ENCODE results near the gene PCNX3. TPM values are rescaled to one million over a fixed set of nuclear protein-coding genes. Genes with fewer than 3 reads are reported as not detected.

The PCNX3 gene
- total RNA-seq, 1 experiment from 2014 or later = 74.5 TPM

DNA sequence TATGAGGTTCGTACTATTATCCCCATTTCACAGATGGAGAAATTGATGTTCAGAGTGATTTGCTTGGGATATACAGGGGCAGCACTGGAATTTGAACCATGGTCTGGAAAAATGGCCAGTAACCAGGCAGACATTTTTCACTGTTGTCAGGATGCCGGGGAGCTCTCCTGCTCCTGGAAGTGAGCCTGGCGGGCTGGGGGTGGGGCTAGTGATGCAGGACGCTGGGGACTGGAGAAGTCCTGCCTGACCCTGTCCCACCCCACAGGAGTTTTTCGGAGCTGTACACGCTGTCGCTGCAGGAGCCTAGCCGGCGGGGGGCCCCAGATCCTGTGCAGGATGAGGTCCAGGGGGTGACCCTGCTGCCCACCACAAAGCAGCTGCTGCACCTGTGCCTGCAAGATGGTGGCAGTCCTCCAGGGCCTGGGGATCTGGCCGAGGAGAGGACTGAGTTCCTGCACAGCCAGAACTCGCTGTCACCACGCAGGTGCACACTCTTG is 33.5 kb downstream of the PCNX3 start:
- H3K4me1 ChIP-seq (ENCODE audit: control insufficient read depth, insufficient read depth, low read length) = peaks cover 21% of the 10 kb centered on the region
- POLR2A ChIA-PET = no interaction called here
- H3K27me3 ChIP-seq (ENCODE audit: control insufficient read depth, insufficient read depth, low read length) = no peaks in the 10 kb centered on the region
- TF ChIP-seq, protein P1, sequence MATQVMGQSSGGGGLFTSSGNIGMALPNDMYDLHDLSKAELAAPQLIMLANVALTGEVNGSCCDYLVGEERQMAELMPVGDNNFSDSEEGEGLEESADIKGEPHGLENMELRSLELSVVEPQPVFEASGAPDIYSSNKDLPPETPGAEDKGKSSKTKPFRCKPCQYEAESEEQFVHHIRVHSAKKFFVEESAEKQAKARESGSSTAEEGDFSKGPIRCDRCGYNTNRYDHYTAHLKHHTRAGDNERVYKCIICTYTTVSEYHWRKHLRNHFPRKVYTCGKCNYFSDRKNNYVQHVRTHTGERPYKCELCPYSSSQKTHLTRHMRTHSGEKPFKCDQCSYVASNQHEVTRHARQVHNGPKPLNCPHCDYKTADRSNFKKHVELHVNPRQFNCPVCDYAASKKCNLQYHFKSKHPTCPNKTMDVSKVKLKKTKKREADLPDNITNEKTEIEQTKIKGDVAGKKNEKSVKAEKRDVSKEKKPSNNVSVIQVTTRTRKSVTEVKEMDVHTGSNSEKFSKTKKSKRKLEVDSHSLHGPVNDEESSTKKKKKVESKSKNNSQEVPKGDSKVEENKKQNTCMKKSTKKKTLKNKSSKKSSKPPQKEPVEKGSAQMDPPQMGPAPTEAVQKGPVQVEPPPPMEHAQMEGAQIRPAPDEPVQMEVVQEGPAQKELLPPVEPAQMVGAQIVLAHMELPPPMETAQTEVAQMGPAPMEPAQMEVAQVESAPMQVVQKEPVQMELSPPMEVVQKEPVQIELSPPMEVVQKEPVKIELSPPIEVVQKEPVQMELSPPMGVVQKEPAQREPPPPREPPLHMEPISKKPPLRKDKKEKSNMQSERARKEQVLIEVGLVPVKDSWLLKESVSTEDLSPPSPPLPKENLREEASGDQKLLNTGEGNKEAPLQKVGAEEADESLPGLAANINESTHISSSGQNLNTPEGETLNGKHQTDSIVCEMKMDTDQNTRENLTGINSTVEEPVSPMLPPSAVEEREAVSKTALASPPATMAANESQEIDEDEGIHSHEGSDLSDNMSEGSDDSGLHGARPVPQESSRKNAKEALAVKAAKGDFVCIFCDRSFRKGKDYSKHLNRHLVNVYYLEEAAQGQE (IDR thresholded peaks at IDR 0.05; ENCODE audit: insufficient read depth in 1 of 2, low read depth in 2 of 2, low read length in 1 of 2) = no peak
- TF ChIP-seq POLR2AphosphoS5 (IDR thresholded peaks at IDR 0.05; ENCODE audit: low read depth, low read length) (no peak), TCF7L2 (IDR thresholded peaks at IDR 0.05; ENCODE audit: low read depth, low read length) (no peak), SIN3A (IDR thresholded peaks at IDR 0.05; ENCODE audit: borderline replicate concordance, insufficient read depth, low read depth, low read length) (no peak)
- TF ChIP-seq, protein P2, sequence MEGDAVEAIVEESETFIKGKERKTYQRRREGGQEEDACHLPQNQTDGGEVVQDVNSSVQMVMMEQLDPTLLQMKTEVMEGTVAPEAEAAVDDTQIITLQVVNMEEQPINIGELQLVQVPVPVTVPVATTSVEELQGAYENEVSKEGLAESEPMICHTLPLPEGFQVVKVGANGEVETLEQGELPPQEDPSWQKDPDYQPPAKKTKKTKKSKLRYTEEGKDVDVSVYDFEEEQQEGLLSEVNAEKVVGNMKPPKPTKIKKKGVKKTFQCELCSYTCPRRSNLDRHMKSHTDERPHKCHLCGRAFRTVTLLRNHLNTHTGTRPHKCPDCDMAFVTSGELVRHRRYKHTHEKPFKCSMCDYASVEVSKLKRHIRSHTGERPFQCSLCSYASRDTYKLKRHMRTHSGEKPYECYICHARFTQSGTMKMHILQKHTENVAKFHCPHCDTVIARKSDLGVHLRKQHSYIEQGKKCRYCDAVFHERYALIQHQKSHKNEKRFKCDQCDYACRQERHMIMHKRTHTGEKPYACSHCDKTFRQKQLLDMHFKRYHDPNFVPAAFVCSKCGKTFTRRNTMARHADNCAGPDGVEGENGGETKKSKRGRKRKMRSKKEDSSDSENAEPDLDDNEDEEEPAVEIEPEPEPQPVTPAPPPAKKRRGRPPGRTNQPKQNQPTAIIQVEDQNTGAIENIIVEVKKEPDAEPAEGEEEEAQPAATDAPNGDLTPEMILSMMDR (IDR thresholded peaks at IDR 0.05) = no peak
- no TSS peak for BruUV-seq (replicated peaks)
- no peaks in the 10 kb centered on the region for H3K36me3 ChIP-seq (ENCODE audit: control insufficient read depth, insufficient read depth, low read length)
- intact Hi-C loops (cut with micrococcal nuclease; ENCODE audit: unreplicated experiment) = no loop called here
- in situ Hi-C loops (cut with HindIII; ENCODE audit: low pct_unique_long_range_greater_than_20kb, low sequenced_read_pairs) = no loop called here
- DNase-seq (ENCODE audit: low read depth, low spot score) (no peak), ATAC-seq (no peak)
- CTCF ChIA-PET = no interaction called here
- no peak overlapping the region for H3K27ac ChIP-seq (ENCODE audit: low read length)
- H3K4me3 ChIP-seq (ENCODE audit: low read depth in 2 of 2, low read length in 2 of 2) = no peak overlapping the region
- H3K9me3 ChIP-seq (ENCODE audit: control insufficient read depth, insufficient read depth, low read depth, low read length) = no peaks in the 10 kb centered on the region

DNA sequence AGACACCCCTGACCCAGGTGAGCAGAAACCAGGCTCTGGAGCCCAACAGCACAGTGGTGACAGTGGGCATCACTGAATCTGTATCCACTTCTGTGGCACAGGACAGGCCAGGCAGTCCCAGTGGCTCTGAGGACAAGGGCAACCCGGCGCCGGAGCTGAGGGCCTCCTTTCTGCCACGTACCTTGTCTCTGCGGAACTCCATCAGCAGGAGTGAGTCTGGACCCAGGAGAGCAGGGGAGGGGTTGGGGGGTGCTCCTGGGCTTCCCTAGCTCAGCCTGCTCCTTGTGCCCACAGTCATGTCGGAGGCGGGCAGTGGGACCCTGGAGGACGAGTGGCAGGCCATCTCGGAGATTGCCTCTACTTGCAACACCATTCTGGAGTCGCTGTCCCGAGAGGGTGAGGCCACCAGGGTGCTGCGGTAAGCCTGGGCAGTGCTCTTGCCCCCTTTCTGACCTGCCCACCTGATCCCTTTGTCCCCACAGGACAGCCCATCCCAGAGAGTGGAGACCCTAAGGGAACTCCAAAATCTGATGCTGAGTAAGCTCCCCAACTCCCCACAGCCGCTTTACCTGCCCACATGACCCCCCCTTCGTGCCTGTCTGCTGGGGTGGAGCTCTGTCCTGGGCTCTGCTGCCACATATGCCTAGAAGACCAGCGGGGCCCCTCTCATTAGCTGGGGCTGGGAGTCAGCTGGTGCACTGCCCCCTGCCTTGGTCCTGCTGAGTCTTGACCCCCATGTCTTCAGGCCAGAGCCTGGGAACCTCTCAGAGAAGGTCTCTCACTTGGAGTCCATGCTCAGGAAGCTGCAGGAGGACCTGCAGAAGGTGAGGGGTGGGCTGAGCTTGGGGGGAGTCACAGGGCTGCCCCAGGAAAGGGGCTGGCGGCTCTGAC is 34.3 kb downstream of the PCNX3 start:
- ChIA-PET POLR2A (no interaction called here), CTCF (no interaction called here)
- ATAC-seq = no peak
- intact Hi-C loops (cut with micrococcal nuclease; ENCODE audit: unreplicated experiment) = no loop called here
- DNase-seq (ENCODE audit: low read depth, low spot score) = no peak
- Histone ChIP-seq H3K4me1 (ENCODE audit: control insufficient read depth, insufficient read depth, low read length) (peaks cover 21% of the 10 kb centered on the region), H3K9me3 (ENCODE audit: control insufficient read depth, insufficient read depth, low read depth, low read length) (no peaks in the 10 kb centered on the region), H3K27me3 (ENCODE audit: control insufficient read depth, insufficient read depth, low read length) (no peaks in the 10 kb centered on the region), H3K27ac (ENCODE audit: low read length) (no peak overlapping the region), H3K36me3 (ENCODE audit: control insufficient read depth, insufficient read depth, low read length) (no peaks in the 10 kb centered on the region), H3K4me3 (ENCODE audit: low read depth in 2 of 2, low read length in 2 of 2) (no peak overlapping the region)
- TF ChIP-seq POLR2AphosphoS5 (IDR thresholded peaks at IDR 0.05; ENCODE audit: low read depth, low read length) = no peak
- TF ChIP-seq, protein P2 (IDR thresholded peaks at IDR 0.05) = no peak
- no peak for TF ChIP-seq SIN3A (IDR thresholded peaks at IDR 0.05; ENCODE audit: borderline replicate concordance, insufficient read depth, low read depth, low read length)
- no TSS peak for BruUV-seq (replicated peaks)
- in situ Hi-C loops (cut with HindIII; ENCODE audit: low pct_unique_long_range_greater_than_20kb, low sequenced_read_pairs) = no loop called here

All from Panc1 (cell line).